K562 (cell line): ENCODE results near the gene EXT2.

Experiments
- CEBPB ChIP-seq: fragments of 450-650 bp; IDR thresholded peaks from 2 replicates; pipeline ENCODE4 v1.6.1; 2016; ENCODE audit warnings: missing genetic modification characterization, missing compliant biosample characterization
- HDAC2 ChIP-seq: fragments of 450-650 bp; IDR thresholded peaks from 2 replicates; pipeline ENCODE4 v1.6.1; 2016; ENCODE audit warnings: mild to moderate bottlenecking
- POLR2A ChIP-seq: fragments of 450-650 bp; conservative IDR thresholded peaks from 2 replicates; pipeline ENCODE4 v1.6.1; 2016
- SMARCC2 ChIP-seq: fragments of 450-650 bp; IDR thresholded peaks from 2 replicates; pipeline ENCODE4 v1.6.1; 2017; ENCODE audit warnings: antibody characterized with exemption, moderate library complexity, mild to moderate bottlenecking, low read depth
- SMC3 ChIP-seq: conservative IDR thresholded peaks from 2 replicates; pipeline ENCODE4 v1.6.1; 2011; ENCODE audit warnings: low read depth, low read length, improper control_type of control experiment; ENCODE audit not compliant: insufficient read depth
- THRAP3 ChIP-seq: fragments of 450-650 bp; IDR thresholded peaks from 2 replicates; pipeline ENCODE4 v1.6.1; 2016; ENCODE audit warnings: mild to moderate bottlenecking, inconsistent platforms, borderline replicate concordance
- ZNF133 ChIP-seq: fragments of 250-450 bp; sonication (Bioruptor Pico); IDR thresholded peaks from 2 replicates; pipeline ENCODE4 v1.4.0; 2020; ENCODE audit warnings: mild to moderate bottlenecking
- ZNF551 ChIP-seq: fragments of 250-450 bp; sonication (Bioruptor Pico); IDR thresholded peaks from 2 replicates; pipeline ENCODE4 v1.5.0; 2021; ENCODE audit warnings: mild to moderate bottlenecking, moderate library complexity
- TF ChIP-seq, protein P1 (sequence below): fragments of 250-450 bp; sonication (Bioruptor Pico); IDR thresholded peaks from 2 replicates; pipeline ENCODE4 v1.8.0; 2021; ENCODE audit warnings: borderline replicate concordance, mild to moderate bottlenecking, moderate library complexity; ENCODE audit not compliant: poor library complexity, severe bottlenecking
- TF ChIP-seq, protein P2 (sequence below): conservative IDR thresholded peaks from 2 replicates; pipeline ENCODE4 v1.6.1; 2011; ENCODE audit warnings: low read depth, mild to moderate bottlenecking, low read length; ENCODE audit not compliant: control insufficient read depth
- TF ChIP-seq, protein P3 (sequence below): sonication (generic); formaldehyde crosslinking; IDR thresholded peaks from 2 replicates; pipeline ENCODE4 v1.8.1; 2023; ENCODE audit warnings: mild to moderate bottlenecking, missing genetic modification reagents
- TF ChIP-seq, protein P4 (sequence below): sonication (generic); formaldehyde crosslinking; IDR thresholded peaks from 2 replicates; pipeline ENCODE4 v1.8.0; 2023; ENCODE audit warnings: missing genetic modification reagents, mild to moderate bottlenecking, borderline replicate concordance

DNA sequence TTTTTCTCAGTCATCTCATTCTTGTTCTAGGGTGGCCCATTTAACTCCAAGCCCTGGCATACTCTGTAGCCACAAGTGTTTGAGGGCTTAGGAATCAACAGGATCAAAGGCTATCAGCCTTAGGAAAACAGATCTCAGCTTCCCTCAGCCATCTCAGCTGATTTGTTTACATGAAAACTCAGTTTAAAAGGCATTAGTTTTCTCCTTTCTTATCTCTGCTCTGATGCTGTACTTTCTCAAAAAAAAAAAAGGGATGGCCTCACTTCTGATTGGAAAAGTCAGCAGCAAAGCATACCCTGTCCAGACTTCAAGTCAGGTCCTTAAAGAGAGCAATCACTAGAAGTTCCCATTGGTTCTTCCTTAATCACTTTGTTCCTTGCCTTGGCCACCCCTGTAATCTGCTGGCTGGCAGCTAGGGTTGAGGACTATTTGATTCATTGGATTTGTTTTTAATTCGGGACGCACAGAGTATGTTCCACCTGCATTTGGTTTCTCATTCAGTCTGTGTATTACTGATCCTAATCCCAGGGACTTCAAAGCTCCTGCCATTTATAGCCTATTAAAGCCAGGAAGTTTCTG lies 102.8 kb downstream of the EXT2 start:
- TF ChIP-seq SMARCC2 (no peak), SMC3 (no peak), ZNF551 (no peak), CEBPB (tag) (no peak), HDAC2 (no peak), ZNF133 (CRISPR knock-in tag) (no peak), POLR2A (no peak), THRAP3 (no peak)
- TF ChIP-seq, protein P1, sequence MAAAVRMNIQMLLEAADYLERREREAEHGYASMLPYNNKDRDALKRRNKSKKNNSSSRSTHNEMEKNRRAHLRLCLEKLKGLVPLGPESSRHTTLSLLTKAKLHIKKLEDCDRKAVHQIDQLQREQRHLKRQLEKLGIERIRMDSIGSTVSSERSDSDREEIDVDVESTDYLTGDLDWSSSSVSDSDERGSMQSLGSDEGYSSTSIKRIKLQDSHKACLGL (CRISPR knock-in tag): no peak
- TF ChIP-seq, protein P2, sequence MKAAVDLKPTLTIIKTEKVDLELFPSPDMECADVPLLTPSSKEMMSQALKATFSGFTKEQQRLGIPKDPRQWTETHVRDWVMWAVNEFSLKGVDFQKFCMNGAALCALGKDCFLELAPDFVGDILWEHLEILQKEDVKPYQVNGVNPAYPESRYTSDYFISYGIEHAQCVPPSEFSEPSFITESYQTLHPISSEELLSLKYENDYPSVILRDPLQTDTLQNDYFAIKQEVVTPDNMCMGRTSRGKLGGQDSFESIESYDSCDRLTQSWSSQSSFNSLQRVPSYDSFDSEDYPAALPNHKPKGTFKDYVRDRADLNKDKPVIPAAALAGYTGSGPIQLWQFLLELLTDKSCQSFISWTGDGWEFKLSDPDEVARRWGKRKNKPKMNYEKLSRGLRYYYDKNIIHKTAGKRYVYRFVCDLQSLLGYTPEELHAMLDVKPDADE: no peak
- TF ChIP-seq, protein P3, sequence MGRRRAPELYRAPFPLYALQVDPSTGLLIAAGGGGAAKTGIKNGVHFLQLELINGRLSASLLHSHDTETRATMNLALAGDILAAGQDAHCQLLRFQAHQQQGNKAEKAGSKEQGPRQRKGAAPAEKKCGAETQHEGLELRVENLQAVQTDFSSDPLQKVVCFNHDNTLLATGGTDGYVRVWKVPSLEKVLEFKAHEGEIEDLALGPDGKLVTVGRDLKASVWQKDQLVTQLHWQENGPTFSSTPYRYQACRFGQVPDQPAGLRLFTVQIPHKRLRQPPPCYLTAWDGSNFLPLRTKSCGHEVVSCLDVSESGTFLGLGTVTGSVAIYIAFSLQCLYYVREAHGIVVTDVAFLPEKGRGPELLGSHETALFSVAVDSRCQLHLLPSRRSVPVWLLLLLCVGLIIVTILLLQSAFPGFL (CRISPR knock-in tag): no peak
- TF ChIP-seq, protein P4, sequence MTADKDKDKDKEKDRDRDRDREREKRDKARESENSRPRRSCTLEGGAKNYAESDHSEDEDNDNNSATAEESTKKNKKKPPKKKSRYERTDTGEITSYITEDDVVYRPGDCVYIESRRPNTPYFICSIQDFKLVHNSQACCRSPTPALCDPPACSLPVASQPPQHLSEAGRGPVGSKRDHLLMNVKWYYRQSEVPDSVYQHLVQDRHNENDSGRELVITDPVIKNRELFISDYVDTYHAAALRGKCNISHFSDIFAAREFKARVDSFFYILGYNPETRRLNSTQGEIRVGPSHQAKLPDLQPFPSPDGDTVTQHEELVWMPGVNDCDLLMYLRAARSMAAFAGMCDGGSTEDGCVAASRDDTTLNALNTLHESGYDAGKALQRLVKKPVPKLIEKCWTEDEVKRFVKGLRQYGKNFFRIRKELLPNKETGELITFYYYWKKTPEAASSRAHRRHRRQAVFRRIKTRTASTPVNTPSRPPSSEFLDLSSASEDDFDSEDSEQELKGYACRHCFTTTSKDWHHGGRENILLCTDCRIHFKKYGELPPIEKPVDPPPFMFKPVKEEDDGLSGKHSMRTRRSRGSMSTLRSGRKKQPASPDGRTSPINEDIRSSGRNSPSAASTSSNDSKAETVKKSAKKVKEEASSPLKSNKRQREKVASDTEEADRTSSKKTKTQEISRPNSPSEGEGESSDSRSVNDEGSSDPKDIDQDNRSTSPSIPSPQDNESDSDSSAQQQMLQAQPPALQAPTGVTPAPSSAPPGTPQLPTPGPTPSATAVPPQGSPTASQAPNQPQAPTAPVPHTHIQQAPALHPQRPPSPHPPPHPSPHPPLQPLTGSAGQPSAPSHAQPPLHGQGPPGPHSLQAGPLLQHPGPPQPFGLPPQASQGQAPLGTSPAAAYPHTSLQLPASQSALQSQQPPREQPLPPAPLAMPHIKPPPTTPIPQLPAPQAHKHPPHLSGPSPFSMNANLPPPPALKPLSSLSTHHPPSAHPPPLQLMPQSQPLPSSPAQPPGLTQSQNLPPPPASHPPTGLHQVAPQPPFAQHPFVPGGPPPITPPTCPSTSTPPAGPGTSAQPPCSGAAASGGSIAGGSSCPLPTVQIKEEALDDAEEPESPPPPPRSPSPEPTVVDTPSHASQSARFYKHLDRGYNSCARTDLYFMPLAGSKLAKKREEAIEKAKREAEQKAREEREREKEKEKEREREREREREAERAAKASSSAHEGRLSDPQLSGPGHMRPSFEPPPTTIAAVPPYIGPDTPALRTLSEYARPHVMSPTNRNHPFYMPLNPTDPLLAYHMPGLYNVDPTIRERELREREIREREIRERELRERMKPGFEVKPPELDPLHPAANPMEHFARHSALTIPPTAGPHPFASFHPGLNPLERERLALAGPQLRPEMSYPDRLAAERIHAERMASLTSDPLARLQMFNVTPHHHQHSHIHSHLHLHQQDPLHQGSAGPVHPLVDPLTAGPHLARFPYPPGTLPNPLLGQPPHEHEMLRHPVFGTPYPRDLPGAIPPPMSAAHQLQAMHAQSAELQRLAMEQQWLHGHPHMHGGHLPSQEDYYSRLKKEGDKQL (CRISPR knock-in tag): no peak
